Right lobe of liver (tissue), 4 donors: Measurements from ENCODE around the gene MFSD6.

Source experiments
- CTCF ChIP-seq, 4 donors: fragments of 200-600 bp in 3 of 4; fragments of 450-650 bp in 1 of 4; IDR thresholded peaks; one replicate each; pipeline versions ENCODE4 v1.5.1 to v1.8.0; 2016 to 2022; ENCODE audit warnings: antibody characterized with exemption in 4 of 4, mild to moderate bottlenecking in 2 of 4
- POLR2A ChIP-seq: fragments of 450-650 bp; IDR thresholded peaks from one replicate; pipeline ENCODE4 v1.6.1; 2017; ENCODE audit warnings: antibody characterized with exemption, mild to moderate bottlenecking
- donor health status: DM: no; HTN: no; CAD: no.
- donor health status: DM: no; HTN: no; CAD: no.
- donor health status: DM: no; HTN: yes; CAD: no.

DNA sequence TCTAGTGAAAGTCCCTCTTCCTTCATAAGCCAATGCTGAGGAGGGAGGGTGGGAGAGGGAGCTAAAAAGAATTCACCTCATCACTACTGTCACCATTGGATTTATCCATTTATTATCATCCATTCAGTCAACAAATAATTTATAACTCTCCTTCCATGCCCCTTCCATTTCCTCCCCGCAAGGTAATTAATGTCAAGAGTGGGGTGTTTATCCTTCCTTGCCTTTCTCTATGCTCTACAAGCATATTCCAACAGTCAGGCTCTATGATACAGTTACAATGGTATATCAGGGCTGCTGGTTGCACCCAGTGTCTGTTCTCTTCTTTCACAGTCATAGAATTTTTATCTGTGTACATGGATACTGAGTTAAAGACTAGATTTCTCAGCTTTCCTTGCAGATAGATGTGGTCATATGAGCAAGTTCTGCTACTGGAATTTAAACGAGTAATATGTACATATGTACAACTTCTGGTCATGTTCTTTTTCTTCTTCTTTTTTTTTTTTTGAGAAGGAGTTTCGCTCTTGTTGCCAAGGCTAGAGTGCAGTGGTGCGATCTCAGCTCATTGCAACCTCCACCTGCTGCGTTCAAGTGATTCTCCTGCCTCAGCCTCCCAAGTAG is 5.1 kb upstream of the MFSD6 start:
- TF ChIP-seq POLR2A (no peak), CTCF (IDR thresholded peaks at IDR 0.05) (no peak)
